ACC112 (cell line): ENCODE data around the gene FSCN2.

Source experiments
- H2AFZ ChIP-seq: fragments of 200-600 bp; sonication (generic); one replicate; pipeline ENCODE4 v1.6.0; 2017; ENCODE audit warnings: antibody characterized with exemption, low read length; ENCODE audit not compliant: unreplicated experiment
- H3K27ac ChIP-seq: fragments of 200-600 bp; sonication (generic); 2 replicates; pipeline ENCODE4 v1.5.1; 2014; ENCODE audit warnings: low read depth, mild to moderate bottlenecking, antibody characterized with exemption, low read length, moderate library complexity
- H3K27me3 ChIP-seq: fragments of 200-600 bp; sonication (generic); 2 replicates; pipeline ENCODE4 v1.6.1; 2014; ENCODE audit warnings: mild to moderate bottlenecking, antibody characterized with exemption, low read length, moderate library complexity, mixed read lengths; ENCODE audit not compliant: insufficient read depth
- H3K36me3 ChIP-seq: fragments of 200-600 bp; sonication (generic); 2 replicates; pipeline ENCODE4 v1.6.1; 2016; ENCODE audit warnings: mild to moderate bottlenecking, antibody characterized with exemption, low read length, moderate library complexity, mixed read lengths; ENCODE audit not compliant: insufficient read depth
- H3K4me1 ChIP-seq: fragments of 200-600 bp; sonication (generic); one replicate; pipeline ENCODE4 v1.6.1; 2016; ENCODE audit warnings: low read length, mixed read lengths; ENCODE audit not compliant: insufficient read depth, unreplicated experiment, control insufficient read depth
- H3K4me3 ChIP-seq: fragments of 200-600 bp; sonication (generic); 2 replicates; pipeline ENCODE4 v1.5.1; 2014; ENCODE audit warnings: mild to moderate bottlenecking, low read depth, low read length
- H3K79me2 ChIP-seq: fragments of 200-600 bp; sonication (generic); one replicate; pipeline ENCODE4 v1.6.0; 2016; ENCODE audit warnings: low read length; ENCODE audit not compliant: control insufficient read depth, unreplicated experiment, insufficient read depth

The FSCN2 gene

DNA sequence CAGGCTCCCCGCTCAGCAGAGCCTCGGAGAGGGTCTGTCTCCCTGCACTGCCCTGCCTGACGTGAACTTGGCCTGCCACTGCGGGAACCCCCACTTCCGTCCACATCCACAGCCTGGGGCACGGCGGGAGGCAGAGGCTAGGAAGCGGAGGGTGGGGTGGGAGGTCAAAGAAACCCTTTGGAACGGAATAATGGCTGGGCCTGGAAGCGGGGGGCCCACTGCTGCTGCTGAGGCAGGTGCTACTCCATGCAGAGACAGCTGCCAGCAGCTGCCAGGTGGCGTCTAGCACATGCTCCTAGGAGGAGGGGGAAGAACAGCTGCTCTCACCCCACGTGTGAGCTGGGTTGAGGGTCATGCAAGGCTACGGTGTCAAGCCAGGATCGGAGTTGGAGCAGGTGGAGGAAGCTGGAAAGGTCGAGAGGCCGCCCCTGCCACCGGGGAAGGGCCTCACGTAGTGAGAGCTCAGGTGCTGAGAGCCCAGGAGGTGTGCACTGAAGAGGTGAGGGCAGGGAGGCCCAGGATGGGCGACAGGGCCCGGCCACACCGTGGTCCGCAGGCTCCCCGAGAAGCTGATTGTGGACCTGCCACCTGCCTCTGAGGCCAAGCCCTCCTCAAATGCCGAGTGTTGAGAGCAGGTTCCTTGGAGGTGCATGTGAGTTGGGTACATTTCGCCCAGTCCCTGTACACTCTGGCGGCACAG, 9.8 kb downstream of the FSCN2 start:
- Histone ChIP-seq H2AFZ (no peak overlapping the region), H3K4me3 (no peak overlapping the region), H3K27me3 (peaks cover 10% of the 10 kb centered on the region; the same call in 1 of the 2 replicates), H3K36me3 (no peaks in the 10 kb centered on the region), H3K79me2 (no peaks in the 10 kb centered on the region), H3K27ac (no peak overlapping the region), H3K4me1 (no peaks in the 10 kb centered on the region)

DNA sequence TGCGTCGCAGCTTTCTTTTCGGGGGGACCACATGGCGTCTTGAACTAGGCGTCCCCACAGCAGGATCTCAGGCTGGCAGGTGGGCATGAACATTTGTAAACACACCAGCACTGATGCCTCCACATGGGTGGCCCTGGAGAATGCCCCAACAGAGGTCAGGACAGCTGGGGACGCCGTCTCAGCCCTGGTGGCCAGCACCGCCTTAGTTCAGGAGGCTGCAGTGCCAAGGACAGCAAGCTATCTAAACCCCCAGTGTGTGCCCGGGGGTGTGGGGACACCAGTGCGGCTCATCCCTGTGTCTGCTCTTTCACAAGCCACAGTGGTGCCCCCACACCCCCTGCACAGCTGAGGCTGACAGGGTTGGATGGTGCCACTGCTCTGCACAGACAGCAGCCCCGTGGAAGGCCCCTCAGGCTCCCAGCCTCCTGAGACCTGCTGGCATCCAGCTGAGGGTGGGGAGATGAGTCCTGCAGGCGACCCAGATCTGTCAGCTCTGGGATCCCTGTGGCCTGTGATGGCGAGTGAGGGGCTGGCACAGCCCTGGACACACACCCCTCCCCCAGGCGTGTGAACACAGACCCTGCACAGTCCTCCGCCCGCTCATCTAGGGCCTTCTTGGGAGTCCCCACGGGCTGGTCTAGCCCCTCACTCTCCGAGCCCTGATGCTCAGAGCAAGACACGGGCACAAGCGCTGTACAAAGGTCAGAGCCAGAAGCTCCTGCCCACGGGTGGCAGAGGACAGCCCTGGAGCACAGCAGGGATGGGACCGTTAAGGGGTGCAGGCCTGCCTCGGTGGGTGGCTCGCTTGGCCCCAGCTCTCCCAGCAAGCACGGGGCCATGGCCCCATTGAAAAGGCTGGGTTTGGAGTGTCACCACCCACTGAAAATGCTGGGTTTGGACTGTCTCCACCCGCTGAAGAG, 10.7 kb downstream of the FSCN2 start:
- H3K4me3 ChIP-seq: no peak overlapping the region
- no peaks in the 10 kb centered on the region for H3K79me2 ChIP-seq
- H3K4me1 ChIP-seq: no peaks in the 10 kb centered on the region
- no peaks in the 10 kb centered on the region for H3K36me3 ChIP-seq
- peaks cover 10% of the 10 kb centered on the region; the same call in 1 of the 2 replicates for H3K27me3 ChIP-seq
- H3K27ac ChIP-seq: no peak overlapping the region
- H2AFZ ChIP-seq: no peak overlapping the region

- H2AFZ ChIP-seq: no peak overlapping the region
- H3K36me3 ChIP-seq: no peaks in the 10 kb centered on the region
- no peaks in the 10 kb centered on the region for H3K4me1 ChIP-seq
- no peaks in the 10 kb centered on the region for H3K79me2 ChIP-seq
- H3K27ac ChIP-seq: no peak overlapping the region
- H3K27me3 ChIP-seq: peaks cover 10% of the 10 kb centered on the region; the same call in 1 of the 2 replicates
- H3K4me3 ChIP-seq: no peak overlapping the region
Observed at GRCh38 chr17:81539571-81539900, 11.4 kb downstream of the FSCN2 start.

- no peaks in the 10 kb centered on the region for H3K36me3 ChIP-seq
- peaks cover 10% of the 10 kb centered on the region; the same call in 1 of the 2 replicates for H3K27me3 ChIP-seq
- no peaks in the 10 kb centered on the region for H3K79me2 ChIP-seq
- no peak overlapping the region for H2AFZ ChIP-seq
- no peak overlapping the region for H3K4me3 ChIP-seq
- H3K27ac ChIP-seq: no peak overlapping the region
- no peaks in the 10 kb centered on the region for H3K4me1 ChIP-seq
Observed at GRCh38 chr17:81539961-81540675, 11.9 kb downstream of the FSCN2 start.

GRCh38 chr17:81540676-81541027, 12.5 kb downstream of the FSCN2 start:
- Histone ChIP-seq H3K4me1 (no peaks in the 10 kb centered on the region), H3K4me3 (no peak overlapping the region), H3K27ac (no peak overlapping the region), H2AFZ (no peak overlapping the region), H3K79me2 (no peaks in the 10 kb centered on the region), H3K27me3 (peaks cover 10% of the 10 kb centered on the region; the same call in 1 of the 2 replicates), H3K36me3 (no peaks in the 10 kb centered on the region)

DNA sequence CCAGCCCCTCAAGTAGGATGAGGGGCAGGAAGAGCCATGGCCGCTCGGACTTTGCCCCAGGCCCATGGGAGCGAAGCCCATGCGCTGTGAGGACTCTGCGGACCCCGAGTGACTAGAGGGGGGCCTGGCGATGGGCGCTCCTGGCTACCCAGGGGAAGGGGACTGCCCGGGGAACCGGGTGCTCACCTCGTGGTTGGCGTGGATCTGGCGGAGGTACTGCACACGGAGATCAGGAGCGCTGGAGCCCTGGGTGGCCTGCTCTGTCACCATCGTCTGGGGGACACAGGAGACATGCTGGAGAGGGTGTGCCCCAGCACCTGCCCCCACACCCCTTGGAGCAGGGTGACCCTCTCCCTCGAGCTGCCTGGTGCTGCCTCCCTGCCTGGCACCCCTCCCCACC, 12.9 kb downstream of the FSCN2 start:
- H3K4me1 ChIP-seq: no peaks in the 10 kb centered on the region

GRCh38 chr17:81542431-81543338, 14.5 kb downstream of the FSCN2 start:
- no peaks in the 10 kb centered on the region for H3K27me3 ChIP-seq
- H3K4me1 ChIP-seq: no peaks in the 10 kb centered on the region
- H3K79me2 ChIP-seq: no peaks in the 10 kb centered on the region
- H3K27ac ChIP-seq: no peak overlapping the region
- no peak overlapping the region for H3K4me3 ChIP-seq
- no peak overlapping the region for H2AFZ ChIP-seq
- no peaks in the 10 kb centered on the region for H3K36me3 ChIP-seq

More for the DNA sequence above, 12.9 kb downstream of the FSCN2 start:
- Histone ChIP-seq H3K4me3 (no peak overlapping the region), H2AFZ (no peak overlapping the region), H3K27me3 (peaks cover 6% of the 10 kb centered on the region; the same call in 1 of the 2 replicates), H3K36me3 (no peaks in the 10 kb centered on the region), H3K79me2 (no peaks in the 10 kb centered on the region), H3K27ac (no peak overlapping the region)

DNA sequence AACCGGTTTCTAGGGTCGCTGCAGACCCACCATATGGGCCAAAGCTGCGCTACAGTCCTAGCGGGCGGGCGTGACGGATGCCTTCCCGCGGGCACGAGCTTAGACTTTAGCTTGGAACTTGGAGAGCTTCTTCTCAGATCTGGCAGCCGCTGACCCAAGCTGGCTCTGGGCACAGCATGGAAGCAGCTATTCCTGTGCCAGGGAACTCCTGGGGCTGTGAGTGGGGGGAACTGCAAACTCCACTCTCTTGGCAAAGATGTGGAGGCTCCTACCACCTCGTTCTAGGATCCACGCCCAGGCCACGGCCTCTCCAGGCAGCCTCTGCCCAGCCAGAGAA, 15.1 kb downstream of the FSCN2 start:
- Histone ChIP-seq H2AFZ (no peak overlapping the region), H3K4me3 (no peak overlapping the region), H3K27me3 (no peaks in the 10 kb centered on the region), H3K27ac (no peak overlapping the region), H3K4me1 (no peaks in the 10 kb centered on the region), H3K79me2 (no peaks in the 10 kb centered on the region), H3K36me3 (no peaks in the 10 kb centered on the region)

DNA sequence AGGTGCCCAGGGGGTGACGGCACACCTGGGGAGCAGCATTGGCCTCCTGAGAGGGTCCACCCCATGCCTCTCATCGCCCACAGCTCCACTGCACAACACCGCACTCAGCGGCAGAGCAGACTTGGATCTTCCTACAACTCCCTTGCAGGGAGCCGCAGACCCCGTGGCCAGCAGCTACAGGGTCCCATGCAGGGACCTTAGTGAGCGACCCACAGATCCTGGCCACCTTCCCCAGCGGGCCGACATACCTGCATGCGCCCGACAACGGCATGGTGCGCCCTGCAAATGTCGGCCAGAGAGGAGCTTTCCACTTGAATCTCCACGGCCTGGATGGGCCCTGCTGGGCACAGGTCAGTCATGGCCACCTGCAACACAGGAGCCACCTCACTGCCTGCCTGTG, 15.6 kb downstream of the FSCN2 start:
- H3K36me3 ChIP-seq: no peaks in the 10 kb centered on the region
- no peak overlapping the region for H3K27ac ChIP-seq

More for the DNA sequence above, 15.6 kb downstream of the FSCN2 start:
- H2AFZ ChIP-seq: no peak overlapping the region
- H3K79me2 ChIP-seq: no peaks in the 10 kb centered on the region
- no peak overlapping the region for H3K4me3 ChIP-seq
- H3K4me1 ChIP-seq: no peaks in the 10 kb centered on the region
- H3K27me3 ChIP-seq: no peaks in the 10 kb centered on the region
